Measurements from ENCODE around the gene BCAS3.

BCAS3 gene

DNA sequence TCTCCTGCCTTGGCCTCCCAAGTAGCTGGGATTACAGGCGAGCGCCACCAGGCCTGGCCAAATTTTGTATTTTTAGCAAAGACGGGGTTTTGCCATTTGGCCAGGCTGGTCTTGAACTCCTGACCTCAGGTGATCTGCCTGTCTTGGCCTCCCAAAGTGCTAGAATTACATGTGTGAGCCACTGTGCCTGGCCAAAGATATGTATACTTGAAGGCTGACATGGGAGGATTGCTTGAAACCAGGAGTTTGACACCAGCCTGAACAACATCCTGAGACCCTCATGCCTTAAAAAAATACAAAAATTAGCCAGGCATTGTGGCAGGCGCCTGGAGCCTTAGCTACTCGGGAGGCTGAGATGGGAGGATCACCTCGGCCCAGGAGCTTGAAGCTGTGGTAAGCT lies 3.1 kb downstream of the BCAS3 start:
- Histone ChIP-seq H3K27me3 (ENCODE audit: insufficient read depth, low read length) (no peaks in the 10 kb centered on the region), H2AFZ (ENCODE audit: low read depth, low read length) (no peak overlapping the region), H3K4me1 (ENCODE audit: insufficient read depth, low read length) (peaks cover 10% of the 10 kb centered on the region), H3K36me3 (ENCODE audit: insufficient read depth, low read length) (peaks cover 10% of the 10 kb centered on the region), H3K4me3 (ENCODE audit: low read length) (no peak overlapping the region), H3K9me3 (ENCODE audit: low read length) (no peaks in the 10 kb centered on the region)

DNA sequence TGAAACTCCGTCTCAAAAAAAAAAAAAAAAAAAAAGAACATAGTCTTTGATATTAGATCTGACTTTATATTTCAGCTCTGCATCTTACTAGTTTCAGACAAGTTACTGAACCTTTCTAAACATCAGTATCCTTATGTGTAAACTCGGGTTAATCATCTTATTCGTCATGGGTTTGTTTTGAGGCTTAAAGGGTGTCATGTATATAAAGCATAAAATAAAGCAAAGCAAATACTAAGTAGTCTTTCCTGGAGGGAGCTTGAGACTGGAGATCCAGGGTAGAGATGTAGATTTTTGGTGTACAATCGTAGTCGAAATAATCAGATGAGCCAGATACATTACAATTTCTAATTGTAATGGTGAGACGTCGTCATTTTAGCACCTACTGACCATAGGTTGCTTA lies 7.8 kb downstream of the BCAS3 start:
- Histone ChIP-seq H3K9me3 (ENCODE audit: low read length) (no peaks in the 10 kb centered on the region), H3K4me3 (ENCODE audit: low read length) (no peak overlapping the region), H3K4me1 (ENCODE audit: insufficient read depth, low read length) (no peaks in the 10 kb centered on the region), H2AFZ (ENCODE audit: low read depth, low read length) (no peak overlapping the region), H3K27me3 (ENCODE audit: insufficient read depth, low read length) (no peaks in the 10 kb centered on the region), H3K36me3 (ENCODE audit: insufficient read depth, low read length) (peaks cover 13% of the 10 kb centered on the region)

DNA sequence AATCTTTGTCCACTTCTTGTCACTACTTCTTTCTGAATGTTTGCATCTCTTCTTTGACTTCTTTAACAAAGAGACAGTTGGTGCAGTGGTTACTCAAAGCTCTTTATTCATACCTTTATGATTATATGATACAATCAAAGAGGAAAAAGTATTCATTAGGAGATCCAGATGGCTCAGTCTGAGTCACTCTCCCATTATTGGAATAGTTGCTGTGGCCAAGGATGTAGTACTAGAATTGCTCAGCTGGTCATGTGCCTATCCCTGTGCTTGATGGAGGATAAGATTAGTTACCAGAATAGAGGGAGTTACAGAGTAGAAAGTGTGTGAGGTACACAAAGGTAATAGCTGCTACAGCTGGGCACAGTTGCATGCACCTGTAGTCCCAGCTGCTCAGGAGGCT lies 18.3 kb downstream of the BCAS3 start:
- Histone ChIP-seq H3K27me3 (ENCODE audit: insufficient read depth, low read length) (no peaks in the 10 kb centered on the region), H3K4me1 (ENCODE audit: insufficient read depth, low read length) (no peaks in the 10 kb centered on the region), H3K36me3 (ENCODE audit: insufficient read depth, low read length) (peaks cover 6% of the 10 kb centered on the region), H3K4me3 (ENCODE audit: low read length) (no peak overlapping the region), H2AFZ (ENCODE audit: low read depth, low read length) (no peak overlapping the region), H3K9me3 (ENCODE audit: low read length) (no peaks in the 10 kb centered on the region)

DNA sequence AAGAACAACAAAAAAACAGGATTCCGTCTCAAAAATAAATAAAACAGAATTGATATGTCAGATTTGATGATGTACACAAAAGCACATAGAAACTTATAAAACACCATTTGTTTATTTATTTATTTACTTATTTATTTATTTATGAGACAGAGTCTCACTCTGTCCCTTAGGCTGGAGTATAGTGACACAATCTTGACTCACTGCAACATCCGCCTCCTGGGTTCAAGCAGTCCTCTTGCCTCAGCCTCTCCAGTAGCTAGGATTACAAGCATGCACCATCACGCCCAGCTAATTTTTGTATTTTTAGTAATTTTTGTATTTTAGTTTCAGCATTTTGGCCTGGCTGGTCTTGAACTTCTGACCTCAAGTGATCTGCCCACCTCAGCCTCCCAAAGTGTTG lies 21.4 kb downstream of the BCAS3 start:
- Histone ChIP-seq H3K36me3 (ENCODE audit: insufficient read depth, low read length) (peaks cover 2% of the 10 kb centered on the region), H3K9me3 (ENCODE audit: low read length) (no peaks in the 10 kb centered on the region), H3K4me3 (ENCODE audit: low read length) (no peak overlapping the region), H3K27me3 (ENCODE audit: insufficient read depth, low read length) (no peaks in the 10 kb centered on the region), H3K4me1 (ENCODE audit: insufficient read depth, low read length) (no peaks in the 10 kb centered on the region), H2AFZ (ENCODE audit: low read depth, low read length) (no peak overlapping the region)

DNA sequence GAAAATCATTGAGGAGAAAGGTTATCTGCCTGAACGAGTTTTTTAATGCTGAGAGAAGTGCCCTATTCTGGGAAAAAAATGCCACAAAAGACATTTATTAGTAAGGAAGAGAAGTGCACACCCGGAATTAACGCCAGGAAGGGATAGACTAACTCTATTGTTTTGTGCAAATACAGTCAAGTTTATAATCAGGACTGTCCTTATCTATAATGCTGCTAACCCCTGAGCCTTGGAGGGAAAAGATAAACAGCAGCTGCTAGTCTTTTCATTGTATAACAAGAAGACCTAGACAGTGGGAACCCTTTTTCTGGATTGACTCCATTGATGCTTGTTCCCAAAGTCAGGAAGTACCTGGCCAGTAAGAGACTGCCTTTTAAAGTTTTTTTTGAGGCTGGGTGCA lies 26.5 kb downstream of the BCAS3 start:
- Histone ChIP-seq H3K9me3 (ENCODE audit: low read length) (no peaks in the 10 kb centered on the region), H3K27me3 (ENCODE audit: insufficient read depth, low read length) (no peaks in the 10 kb centered on the region), H2AFZ (ENCODE audit: low read depth, low read length) (no peak overlapping the region), H3K4me1 (ENCODE audit: insufficient read depth, low read length) (no peaks in the 10 kb centered on the region), H3K4me3 (ENCODE audit: low read length) (no peak overlapping the region), H3K36me3 (ENCODE audit: insufficient read depth, low read length) (peaks cover 4% of the 10 kb centered on the region)

DNA sequence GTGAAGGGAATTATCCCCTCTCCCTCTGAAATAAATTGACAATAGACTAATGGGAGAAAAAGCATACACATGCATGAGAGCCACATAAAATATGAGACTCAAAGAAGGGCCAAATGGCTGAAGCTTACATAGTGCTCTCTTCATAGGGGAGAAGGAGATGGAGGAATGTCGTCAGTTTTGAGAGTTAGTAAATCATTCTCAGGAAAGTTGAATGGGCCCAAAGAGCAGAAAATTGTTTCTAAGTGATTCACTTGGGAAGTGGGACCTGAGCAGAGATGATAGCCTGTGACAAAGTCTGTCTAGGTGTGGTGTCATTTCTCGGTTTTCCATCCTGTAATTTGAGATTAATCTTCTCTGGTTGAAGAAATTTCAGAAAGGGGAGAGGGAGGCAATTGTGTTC lies 35.0 kb downstream of the BCAS3 start:
- H3K9me3 ChIP-seq (ENCODE audit: low read length) = peaks cover 2% of the 10 kb centered on the region
- H3K4me1 ChIP-seq (ENCODE audit: insufficient read depth, low read length) = no peaks in the 10 kb centered on the region
- no peak overlapping the region for H2AFZ ChIP-seq (ENCODE audit: low read depth, low read length)
- no peak overlapping the region for H3K4me3 ChIP-seq (ENCODE audit: low read length)
- no peaks in the 10 kb centered on the region for H3K27me3 ChIP-seq (ENCODE audit: insufficient read depth, low read length)
- H3K36me3 ChIP-seq (ENCODE audit: insufficient read depth, low read length) = peaks cover 4% of the 10 kb centered on the region

DNA sequence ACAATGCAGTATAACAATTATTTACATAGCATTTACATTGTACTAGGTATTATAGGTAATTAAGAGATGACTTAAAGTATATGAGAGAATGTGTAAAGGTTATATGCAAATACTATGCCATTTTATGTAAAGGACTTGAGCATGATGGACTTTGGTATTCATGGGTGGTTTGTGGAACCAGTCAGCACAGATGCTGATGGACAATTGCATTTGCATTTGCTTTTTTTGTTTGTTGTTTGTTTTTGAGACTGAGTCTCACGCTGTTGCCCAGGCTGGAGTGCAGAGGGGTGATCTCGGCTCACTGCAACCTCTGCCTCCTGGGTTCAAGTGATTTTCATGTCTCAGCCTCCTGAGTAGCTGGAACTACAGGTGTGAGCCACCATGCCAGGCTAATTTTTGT lies 36.0 kb downstream of the BCAS3 start:
- no peaks in the 10 kb centered on the region for H3K36me3 ChIP-seq (ENCODE audit: insufficient read depth, low read length)
- H2AFZ ChIP-seq (ENCODE audit: low read depth, low read length) = no peak overlapping the region
- no peaks in the 10 kb centered on the region for H3K4me1 ChIP-seq (ENCODE audit: insufficient read depth, low read length)
- H3K27me3 ChIP-seq (ENCODE audit: insufficient read depth, low read length) = no peaks in the 10 kb centered on the region
- H3K9me3 ChIP-seq (ENCODE audit: low read length) = peaks cover 2% of the 10 kb centered on the region
- H3K4me3 ChIP-seq (ENCODE audit: low read length) = no peak overlapping the region

DNA sequence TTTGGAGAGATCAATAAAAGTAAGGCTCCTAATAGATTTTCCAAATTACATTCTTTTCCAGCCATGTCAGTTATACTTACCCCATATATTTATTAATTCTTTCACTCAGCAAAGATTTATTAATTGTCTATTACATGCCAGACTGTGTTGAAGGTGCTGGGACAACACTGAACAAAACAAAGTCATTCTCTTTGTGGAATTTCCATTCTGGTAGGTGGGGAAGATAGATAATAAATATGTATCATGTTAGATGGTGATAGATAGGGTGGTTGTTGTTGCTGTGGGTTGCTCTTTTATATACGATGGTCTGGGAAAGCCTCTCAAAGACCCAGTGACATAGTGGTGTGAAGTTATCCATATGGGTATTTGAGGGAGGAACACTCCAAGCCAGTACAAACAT lies 39.1 kb downstream of the BCAS3 start:
- Histone ChIP-seq H3K27me3 (ENCODE audit: insufficient read depth, low read length) (no peaks in the 10 kb centered on the region), H3K4me1 (ENCODE audit: insufficient read depth, low read length) (peaks cover 3% of the 10 kb centered on the region), H3K36me3 (ENCODE audit: insufficient read depth, low read length) (no peaks in the 10 kb centered on the region), H3K4me3 (ENCODE audit: low read length) (no peak overlapping the region), H2AFZ (ENCODE audit: low read depth, low read length) (no peak overlapping the region), H3K9me3 (ENCODE audit: low read length) (peaks cover 2% of the 10 kb centered on the region)

DNA sequence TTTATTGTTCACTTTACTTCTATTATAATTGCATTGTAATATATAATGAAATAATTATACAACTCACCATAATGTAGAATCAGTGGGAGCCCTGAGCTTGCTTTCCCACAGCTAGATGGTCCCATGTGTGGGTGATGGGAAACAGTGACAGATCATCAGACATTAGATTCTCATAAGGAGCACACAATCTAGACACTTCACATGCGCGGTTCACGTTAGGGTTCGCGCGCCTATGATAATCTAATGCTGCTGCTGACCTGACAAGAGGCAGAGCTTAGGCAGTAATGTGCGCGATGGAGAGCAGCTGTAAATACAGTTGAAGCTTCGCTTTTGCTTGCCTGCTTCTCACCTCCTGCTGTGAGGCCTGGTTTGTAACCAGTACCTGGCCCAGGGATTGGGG lies 40.2 kb downstream of the BCAS3 start:
- H3K4me1 ChIP-seq (ENCODE audit: insufficient read depth, low read length) = peaks cover 3% of the 10 kb centered on the region
- H2AFZ ChIP-seq (ENCODE audit: low read depth, low read length) = no peak overlapping the region
- no peak overlapping the region for H3K4me3 ChIP-seq (ENCODE audit: low read length)
- H3K9me3 ChIP-seq (ENCODE audit: low read length) = peaks cover 2% of the 10 kb centered on the region
- no peaks in the 10 kb centered on the region for H3K27me3 ChIP-seq (ENCODE audit: insufficient read depth, low read length)
- H3K36me3 ChIP-seq (ENCODE audit: insufficient read depth, low read length) = no peaks in the 10 kb centered on the region

DNA sequence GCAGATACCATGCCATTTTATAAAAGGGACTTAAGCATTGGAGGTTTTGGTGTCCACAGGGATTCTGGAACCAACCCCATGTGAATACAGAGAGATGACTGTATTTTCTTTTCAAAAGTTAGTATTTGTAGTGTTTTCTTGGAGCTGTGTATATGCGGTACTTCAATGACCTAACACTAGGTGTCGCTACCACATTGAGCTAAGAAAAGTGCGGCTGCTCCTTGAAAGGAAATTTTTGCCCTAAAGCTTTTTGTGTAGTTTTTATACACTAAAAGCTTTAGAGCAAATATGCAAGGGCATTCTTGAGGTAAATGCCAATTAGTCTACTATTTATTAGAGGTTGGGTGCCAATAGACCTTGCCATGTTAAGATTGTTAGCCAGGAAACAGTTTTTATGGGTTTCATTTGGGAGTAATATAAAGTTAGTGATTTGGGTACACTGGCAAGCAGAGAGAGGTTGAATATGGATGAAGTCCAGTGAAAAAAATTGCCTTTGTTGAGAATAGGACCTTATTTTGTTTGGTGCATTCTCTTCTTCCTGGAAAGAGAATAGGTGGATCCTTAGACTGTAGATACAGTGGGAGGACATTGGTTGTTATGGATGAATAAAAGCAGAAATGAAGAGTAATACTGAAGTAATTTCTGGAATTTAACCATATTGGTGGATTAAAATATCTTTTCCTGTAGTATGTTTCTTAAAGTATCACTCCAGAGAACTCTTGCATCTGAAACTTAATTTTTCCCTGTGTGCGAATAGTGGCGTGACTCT lies 43.3 kb downstream of the BCAS3 start:
- no peaks in the 10 kb centered on the region for H3K36me3 ChIP-seq (ENCODE audit: insufficient read depth, low read length)
- H3K27me3 ChIP-seq (ENCODE audit: insufficient read depth, low read length) = no peaks in the 10 kb centered on the region
- H2AFZ ChIP-seq (ENCODE audit: low read depth, low read length) = peak overlapping the region; percentile 22
- peaks cover 3% of the 10 kb centered on the region for H3K4me1 ChIP-seq (ENCODE audit: insufficient read depth, low read length)
- H3K9me3 ChIP-seq (ENCODE audit: low read length) = peaks cover 2% of the 10 kb centered on the region
- no peak overlapping the region for H3K4me3 ChIP-seq (ENCODE audit: low read length)

DNA sequence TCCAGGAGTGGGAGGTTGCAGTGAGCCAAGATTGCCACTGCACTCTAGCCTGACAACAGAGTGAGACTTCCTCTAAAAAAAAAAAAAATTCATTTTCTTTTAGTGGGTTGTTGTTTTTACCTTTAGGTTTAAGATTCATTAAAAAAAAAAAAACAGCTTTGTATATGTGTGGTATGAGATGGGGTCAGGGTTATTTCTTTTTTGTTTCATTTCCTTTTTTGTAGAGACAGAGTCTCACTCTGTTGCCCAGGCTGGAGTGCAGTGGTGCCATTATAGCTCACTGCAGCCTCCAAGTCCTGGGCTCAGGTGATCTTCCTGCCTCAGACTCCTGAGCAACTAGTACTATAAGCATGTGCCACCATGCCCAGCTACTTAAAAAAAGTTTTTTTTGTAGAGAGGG lies 47.0 kb downstream of the BCAS3 start:
- Histone ChIP-seq H3K9me3 (ENCODE audit: low read length) (no peaks in the 10 kb centered on the region), H3K4me1 (ENCODE audit: insufficient read depth, low read length) (peaks cover 3% of the 10 kb centered on the region), H3K4me3 (ENCODE audit: low read length) (no peak overlapping the region), H3K36me3 (ENCODE audit: insufficient read depth, low read length) (no peaks in the 10 kb centered on the region), H2AFZ (ENCODE audit: low read depth, low read length) (no peak overlapping the region), H3K27me3 (ENCODE audit: insufficient read depth, low read length) (no peaks in the 10 kb centered on the region)

DNA sequence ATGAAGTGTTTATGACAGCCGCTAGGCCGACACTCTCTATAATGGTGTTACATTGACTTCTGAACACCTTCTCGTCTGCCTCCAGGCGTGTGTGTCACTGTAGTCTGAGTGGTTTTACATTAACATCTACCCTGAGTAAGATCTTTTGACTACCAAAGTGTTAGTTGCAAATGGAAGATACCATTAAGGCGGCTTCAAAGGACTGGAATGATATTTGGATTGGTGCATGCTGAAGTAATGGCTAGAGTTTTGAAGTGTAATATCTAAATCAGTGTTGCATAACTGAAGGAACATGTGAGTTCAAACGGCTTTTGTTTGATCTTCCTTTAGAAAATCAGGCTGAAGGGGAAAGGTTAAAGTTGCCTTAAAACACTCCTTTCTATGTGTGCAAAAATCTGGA lies 52.2 kb downstream of the BCAS3 start:
- Histone ChIP-seq H3K9me3 (ENCODE audit: low read length) (no peaks in the 10 kb centered on the region), H3K4me3 (ENCODE audit: low read length) (no peak overlapping the region), H2AFZ (ENCODE audit: low read depth, low read length) (no peak overlapping the region), H3K36me3 (ENCODE audit: insufficient read depth, low read length) (no peaks in the 10 kb centered on the region), H3K4me1 (ENCODE audit: insufficient read depth, low read length) (no peaks in the 10 kb centered on the region), H3K27me3 (ENCODE audit: insufficient read depth, low read length) (no peaks in the 10 kb centered on the region)

DNA sequence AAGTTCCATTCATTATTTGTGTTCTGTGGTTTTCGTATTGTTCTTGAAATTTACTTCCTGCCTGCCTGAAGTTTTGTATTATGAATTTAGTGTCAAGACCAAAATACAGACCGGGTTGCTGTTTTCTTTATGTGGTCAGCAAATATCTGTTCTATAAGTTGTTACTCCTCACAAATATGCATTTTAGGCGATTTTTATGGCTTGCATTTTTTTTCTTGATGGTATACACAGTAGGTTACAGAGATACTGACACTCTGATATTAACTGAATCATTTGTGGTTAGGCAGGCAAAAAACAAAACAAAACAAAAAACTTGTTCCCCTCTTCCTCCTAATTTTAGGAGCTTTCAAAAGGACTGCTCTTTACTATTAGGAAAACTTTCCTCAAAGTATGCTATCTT lies 52.6 kb downstream of the BCAS3 start:
- Histone ChIP-seq H3K9me3 (ENCODE audit: low read length) (no peaks in the 10 kb centered on the region), H2AFZ (ENCODE audit: low read depth, low read length) (no peak overlapping the region), H3K27me3 (ENCODE audit: insufficient read depth, low read length) (no peaks in the 10 kb centered on the region), H3K4me3 (ENCODE audit: low read length) (no peak overlapping the region), H3K4me1 (ENCODE audit: insufficient read depth, low read length) (no peaks in the 10 kb centered on the region), H3K36me3 (ENCODE audit: insufficient read depth, low read length) (no peaks in the 10 kb centered on the region)

DNA sequence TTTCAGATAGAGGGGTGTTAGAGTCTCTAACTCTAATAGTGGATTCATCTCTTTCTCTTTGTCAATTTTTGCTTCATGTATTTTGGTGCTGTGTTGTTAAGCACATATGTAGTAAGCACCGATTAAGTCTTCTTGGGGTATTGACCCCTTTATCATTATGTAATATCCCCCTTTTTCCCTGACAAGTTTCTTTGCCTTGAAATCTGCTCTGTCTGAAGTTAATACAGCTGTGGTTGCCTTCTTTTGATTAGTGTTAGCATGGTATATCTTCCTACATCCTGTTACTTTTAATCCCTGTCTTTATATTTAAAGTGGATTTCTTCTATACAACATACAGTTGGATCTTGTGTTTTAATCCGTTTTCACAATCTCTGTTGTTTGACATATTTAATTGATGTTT lies 60.6 kb downstream of the BCAS3 start:
- Histone ChIP-seq H3K9me3 (ENCODE audit: low read length) (no peaks in the 10 kb centered on the region), H3K4me3 (ENCODE audit: low read length) (no peak overlapping the region), H3K27me3 (ENCODE audit: insufficient read depth, low read length) (no peaks in the 10 kb centered on the region), H3K4me1 (ENCODE audit: insufficient read depth, low read length) (peaks cover under 1% of the 10 kb centered on the region), H3K36me3 (ENCODE audit: insufficient read depth, low read length) (no peaks in the 10 kb centered on the region), H2AFZ (ENCODE audit: low read depth, low read length) (no peak overlapping the region)

Measured in neuron (in vitro differentiated cells).